Measurements from ENCODE around the gene ELOVL7.

Gene ELOVL7

GRCh38 chr5:60763061-60763460, 81.0 kb downstream of the ELOVL7 start:
- Histone ChIP-seq H3K4me3 (replicated peaks; ENCODE audit: insufficient read depth, low read length) (no peak overlapping the region), H3K27ac (replicated peaks) (no peak overlapping the region), H3K27me3 (ENCODE audit: insufficient read depth, poor library complexity, severe bottlenecking) (no peaks in the 10 kb centered on the region)
- no peak for DNase-seq (ENCODE audit: low read depth in 1 of 2, low spot score in 1 of 2)
- no peak for TF ChIP-seq GABPA (IDR thresholded peaks at IDR 0.05; ENCODE audit: low read depth)
- peak; percentile 36; the same call in 1 of the 2 replicates for TF ChIP-seq SPI1 (IDR thresholded peaks at IDR 0.05; ENCODE audit: borderline replicate concordance, low read depth)

GRCh38 chr5:60754495-60754894, 89.6 kb downstream of the ELOVL7 start:
- no peak overlapping the region for H3K4me3 ChIP-seq (replicated peaks; ENCODE audit: insufficient read depth, low read length)
- no peak for DNase-seq (ENCODE audit: low read depth in 1 of 2, low spot score in 1 of 2)
- no peaks in the 10 kb centered on the region for H3K27me3 ChIP-seq (ENCODE audit: insufficient read depth, poor library complexity, severe bottlenecking)
- H3K27ac ChIP-seq (replicated peaks): no peak overlapping the region
- TF ChIP-seq GABPA (IDR thresholded peaks at IDR 0.05; ENCODE audit: low read depth): no peak
- no peak for TF ChIP-seq REST (IDR thresholded peaks at IDR 0.05; ENCODE audit: insufficient replicate concordance, low read depth)

- H3K27me3 ChIP-seq (ENCODE audit: insufficient read depth, poor library complexity, severe bottlenecking): no peaks in the 10 kb centered on the region
- H3K4me3 ChIP-seq (replicated peaks; ENCODE audit: insufficient read depth, low read length): no peak overlapping the region
- TF ChIP-seq REST (IDR thresholded peaks at IDR 0.05; ENCODE audit: insufficient replicate concordance, low read depth): no peak
- TF ChIP-seq POLR2AphosphoS5 (IDR thresholded peaks at IDR 0.05; ENCODE audit: low read depth): no peak
- no peak for TF ChIP-seq GABPA (IDR thresholded peaks at IDR 0.05; ENCODE audit: low read depth)
- TF ChIP-seq SPI1 (IDR thresholded peaks at IDR 0.05; ENCODE audit: borderline replicate concordance, low read depth): no peak
- TF ChIP-seq CTCF (IDR thresholded peaks at IDR 0.05; ENCODE audit: insufficient read depth, low read length): no peak
- DNase-seq (ENCODE audit: low read depth in 1 of 2, low spot score in 1 of 2): no peak
- H3K27ac ChIP-seq (replicated peaks): no peak overlapping the region
Observed at GRCh38 chr5:60744682-60745081, 99.4 kb downstream of the ELOVL7 start.

- TF ChIP-seq POLR2AphosphoS5 (IDR thresholded peaks at IDR 0.05; ENCODE audit: low read depth) (no peak), GABPA (IDR thresholded peaks at IDR 0.05; ENCODE audit: low read depth) (no peak), REST (IDR thresholded peaks at IDR 0.05; ENCODE audit: insufficient replicate concordance, low read depth) (no peak), SPI1 (IDR thresholded peaks at IDR 0.05; ENCODE audit: borderline replicate concordance, low read depth) (no peak), CTCF (IDR thresholded peaks at IDR 0.05; ENCODE audit: insufficient read depth, low read length) (no peak)
- Histone ChIP-seq H3K4me3 (replicated peaks; ENCODE audit: insufficient read depth, low read length) (no peak overlapping the region), H3K27ac (replicated peaks) (no peak overlapping the region), H3K27me3 (ENCODE audit: insufficient read depth, poor library complexity, severe bottlenecking) (no peaks in the 10 kb centered on the region)
- no peak for DNase-seq (ENCODE audit: low read depth in 1 of 2, low spot score in 1 of 2)
Observed at GRCh38 chr5:60743511-60744314, 100.4 kb downstream of the ELOVL7 start.
